ENCODE data around the gene PROM1.

Gene PROM1

DNA sequence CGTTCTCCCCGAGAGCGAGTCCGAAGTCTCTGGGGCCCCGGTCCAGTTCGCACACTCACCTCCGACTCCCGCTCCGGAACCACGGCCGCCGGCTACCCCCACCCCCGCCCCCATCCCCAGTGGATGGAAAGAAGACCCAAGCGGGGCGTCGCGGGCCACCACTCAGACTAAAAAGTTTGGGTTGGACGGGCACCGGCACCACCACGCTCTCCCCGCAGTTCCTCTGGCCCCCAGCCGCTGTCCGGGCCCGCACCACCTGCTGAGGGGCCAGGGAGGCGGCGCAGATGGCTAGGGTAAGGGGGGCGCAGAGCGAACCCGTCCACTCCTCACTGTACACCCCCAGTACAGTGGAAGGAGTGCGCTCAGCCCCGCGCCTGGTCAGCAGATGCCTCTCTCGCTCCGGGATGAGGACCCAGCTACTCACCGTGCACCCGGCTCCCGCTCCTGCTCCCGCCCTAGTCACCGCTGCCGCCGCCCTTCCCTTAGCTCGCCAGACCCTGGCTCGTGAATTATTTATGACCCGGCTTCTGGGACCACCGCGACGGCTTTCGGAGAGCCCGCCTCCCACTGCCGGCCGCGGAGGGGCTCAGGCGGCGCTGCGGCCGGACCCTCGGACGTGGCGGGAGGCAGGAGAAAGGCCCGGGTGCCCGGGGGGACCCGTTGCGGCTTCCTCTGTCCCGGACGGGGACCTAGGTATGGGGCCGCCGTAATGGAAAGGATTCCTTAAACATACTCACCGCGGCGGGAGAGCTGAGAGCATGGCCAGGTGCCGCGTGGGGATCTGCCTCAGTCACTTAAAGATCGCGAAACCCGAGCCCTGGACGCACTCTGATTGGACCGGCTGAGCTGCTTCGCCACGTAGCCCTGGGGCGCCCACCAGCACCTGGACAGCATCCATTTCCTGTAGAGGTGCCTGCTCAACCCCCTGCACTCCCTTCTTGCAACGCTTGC lies at the start of gene PROM1:
Gene PROM1 (minus strand): TSS at position 783 of the 951 bp plus-strand sequence. CDS start 8,117 bp downstream, outside the sequence.
- in situ Hi-C loops (cut with MboI; ENCODE audit: low sequenced_read_pairs) = no loop called here

DNA sequence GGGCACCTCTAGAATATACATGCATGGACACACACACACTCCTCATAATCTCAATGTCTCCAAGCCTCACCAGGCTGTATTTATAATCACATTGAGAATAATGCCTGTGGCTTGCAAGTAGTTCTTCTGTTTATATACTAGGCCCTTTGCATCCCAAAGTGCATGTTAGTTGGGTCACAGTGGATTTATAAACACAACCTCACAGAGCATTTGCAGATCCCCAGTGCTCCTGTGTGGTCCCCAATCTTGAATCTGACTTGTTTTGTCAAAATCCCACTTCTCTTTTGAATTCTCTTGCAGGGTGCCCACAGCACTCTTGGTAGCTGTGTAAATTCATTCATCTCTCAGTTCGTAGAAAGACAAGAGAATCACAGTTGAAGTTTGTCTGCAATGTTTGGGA lies 49.6 kb upstream of the PROM1 start:
- in situ Hi-C loops (cut with MboI; ENCODE audit: low sequenced_read_pairs) = no loop called here

- in situ Hi-C loops (cut with MboI; ENCODE audit: low sequenced_read_pairs) = no loop called here
Observed at GRCh38 chr4:16131293-16131692, 47.5 kb upstream of the PROM1 start.

DNA sequence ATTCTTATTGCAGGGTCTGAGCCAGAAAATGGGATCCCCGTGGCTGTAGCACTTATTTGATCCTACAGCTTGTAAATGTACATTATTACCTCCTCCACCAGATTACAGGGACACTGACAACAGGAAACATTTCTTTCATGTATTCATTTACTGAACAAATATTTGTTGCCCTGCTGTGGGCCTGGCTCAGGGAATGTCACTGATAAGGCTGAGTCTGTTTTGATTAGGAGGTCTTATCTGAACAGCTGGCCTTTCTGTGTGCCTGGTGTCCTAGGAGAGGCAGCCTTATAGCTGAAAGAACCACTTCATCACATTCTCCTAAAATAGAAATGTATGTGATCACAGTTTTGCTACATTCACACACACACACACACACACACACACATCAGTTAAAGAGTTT lies 45.5 kb upstream of the PROM1 start:
- in situ Hi-C loops (cut with MboI; ENCODE audit: low sequenced_read_pairs) = no loop called here

DNA sequence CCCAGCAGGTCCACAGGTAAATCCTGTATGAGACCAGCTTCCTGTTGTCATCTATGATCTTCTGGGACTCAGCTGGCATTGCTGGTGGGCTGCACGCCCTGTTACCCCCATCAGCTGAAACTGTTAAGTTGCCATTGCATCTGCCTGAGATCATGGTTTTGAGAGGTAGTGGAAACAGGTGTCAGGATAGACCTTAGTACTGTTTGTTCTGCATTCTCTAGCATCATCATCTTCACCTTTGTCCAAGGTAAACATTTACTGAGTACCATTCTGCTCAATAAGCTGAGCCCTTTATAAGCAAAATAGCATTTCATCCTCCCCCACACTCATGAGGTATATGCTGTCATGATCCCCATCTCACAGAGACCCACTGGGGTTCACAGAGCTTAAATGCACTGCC lies 42.9 kb upstream of the PROM1 start:
- in situ Hi-C loops (cut with MboI; ENCODE audit: low sequenced_read_pairs) = no loop called here

DNA sequence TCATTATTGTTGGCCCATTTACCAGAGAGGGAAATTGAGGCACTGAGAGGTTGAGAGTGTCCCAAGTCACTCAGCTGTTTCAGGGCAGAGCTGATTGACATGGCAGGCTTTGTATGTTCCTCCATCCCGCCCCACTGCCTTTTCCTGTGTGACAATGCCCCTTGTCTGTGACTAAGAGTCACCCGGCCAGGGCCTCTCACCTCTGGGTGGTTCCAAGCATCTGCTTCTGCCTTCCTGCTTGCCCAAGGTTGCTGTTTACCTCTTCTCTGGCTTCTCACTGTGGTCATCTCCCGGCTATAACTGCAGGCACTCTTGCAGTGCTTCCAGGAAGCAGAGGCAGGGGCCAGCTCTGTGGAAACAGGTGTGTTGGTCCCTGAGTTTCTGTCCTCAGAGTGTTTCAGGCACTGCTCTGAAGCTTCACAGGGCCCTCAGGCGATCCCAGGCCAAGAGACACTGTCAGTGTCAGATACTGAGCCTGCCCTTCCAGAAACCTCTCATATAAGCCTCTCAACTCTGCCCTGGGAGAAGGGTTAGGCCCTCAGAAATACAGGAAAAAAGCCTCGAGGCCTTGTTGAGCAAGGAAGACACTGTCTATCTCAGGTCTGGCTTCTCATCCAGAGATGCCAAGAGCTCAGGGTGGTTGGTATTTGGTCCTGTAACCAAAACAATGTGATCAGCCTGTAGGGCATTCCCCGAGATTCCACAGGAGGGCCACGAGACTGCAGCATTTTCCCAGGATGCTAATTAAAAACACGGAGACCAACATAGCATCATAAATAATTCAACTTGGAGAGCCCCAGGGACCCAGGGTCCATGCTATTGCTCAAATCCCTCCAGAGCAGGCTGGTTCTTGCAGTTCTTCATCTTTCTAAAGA lies 42.0 kb upstream of the PROM1 start:
- in situ Hi-C loops (cut with MboI; ENCODE audit: low sequenced_read_pairs) = no loop called here

GRCh38 chr4:16124232-16124631 lies 40.4 kb upstream of the PROM1 start:
- in situ Hi-C loops (cut with MboI; ENCODE audit: low sequenced_read_pairs) = no loop called here

DNA sequence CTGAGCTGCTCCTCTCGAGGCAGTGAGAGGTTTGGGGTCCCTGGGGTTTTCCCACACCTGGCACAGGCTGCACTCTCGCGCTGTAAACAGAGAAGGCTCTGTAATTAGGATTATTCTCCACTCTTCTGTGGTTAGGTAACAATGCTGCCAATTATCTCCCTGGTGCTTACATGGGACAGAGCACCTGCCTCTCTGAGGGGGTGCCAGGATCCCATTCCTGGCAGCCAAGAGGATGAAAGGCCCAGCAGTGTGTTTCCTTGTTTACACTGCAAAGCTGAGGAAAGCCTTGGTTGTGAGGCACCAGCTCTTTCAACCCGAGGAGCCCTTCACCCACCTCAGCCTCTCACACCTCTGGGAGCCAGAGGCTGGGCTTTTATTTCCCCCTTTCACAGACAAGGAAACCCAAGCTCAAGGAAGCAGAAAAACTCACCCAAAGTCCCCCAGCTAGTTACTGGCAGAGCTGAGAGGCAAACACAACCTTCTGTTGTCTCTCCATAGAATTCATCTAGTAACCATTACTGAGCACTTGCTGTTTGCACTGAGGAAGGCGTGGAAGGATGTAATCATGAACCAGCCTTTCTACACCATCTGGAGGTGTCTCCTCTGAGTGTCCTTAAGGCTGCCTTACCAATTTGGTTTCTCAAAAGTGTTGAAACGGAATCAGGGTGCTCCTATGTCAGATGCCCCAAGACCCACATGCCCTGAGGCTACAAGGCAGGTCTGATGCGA lies 39.7 kb upstream of the PROM1 start:
- in situ Hi-C loops (cut with MboI; ENCODE audit: low sequenced_read_pairs) = no loop called here

DNA sequence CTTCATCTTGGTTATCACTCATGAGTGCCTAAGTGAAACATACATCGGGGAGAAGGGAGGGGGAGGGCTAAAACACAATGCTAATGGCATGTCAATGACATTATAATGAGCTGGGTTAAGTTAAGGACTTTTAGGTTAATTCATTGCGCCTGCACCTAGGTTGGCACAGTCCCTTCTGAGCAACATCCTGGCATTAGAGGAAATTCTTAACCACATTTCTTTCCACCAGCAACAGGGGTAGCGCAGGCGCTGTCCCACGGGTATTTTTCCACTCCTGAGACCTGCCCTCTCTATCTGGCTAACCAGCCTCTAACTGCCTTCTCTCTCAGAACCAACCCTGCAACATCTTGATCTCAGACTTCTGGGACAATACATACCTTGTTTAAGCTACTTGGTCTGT lies 39.0 kb upstream of the PROM1 start:
- in situ Hi-C loops (cut with MboI; ENCODE audit: low sequenced_read_pairs) = no loop called here

- in situ Hi-C loops (cut with MboI; ENCODE audit: low sequenced_read_pairs) = no loop called here
Observed at GRCh38 chr4:16122308-16122711, 38.5 kb upstream of the PROM1 start.

GRCh38 chr4:16120720-16121119 lies 36.9 kb upstream of the PROM1 start:
- in situ Hi-C loops (cut with MboI; ENCODE audit: low sequenced_read_pairs) = no loop called here

DNA sequence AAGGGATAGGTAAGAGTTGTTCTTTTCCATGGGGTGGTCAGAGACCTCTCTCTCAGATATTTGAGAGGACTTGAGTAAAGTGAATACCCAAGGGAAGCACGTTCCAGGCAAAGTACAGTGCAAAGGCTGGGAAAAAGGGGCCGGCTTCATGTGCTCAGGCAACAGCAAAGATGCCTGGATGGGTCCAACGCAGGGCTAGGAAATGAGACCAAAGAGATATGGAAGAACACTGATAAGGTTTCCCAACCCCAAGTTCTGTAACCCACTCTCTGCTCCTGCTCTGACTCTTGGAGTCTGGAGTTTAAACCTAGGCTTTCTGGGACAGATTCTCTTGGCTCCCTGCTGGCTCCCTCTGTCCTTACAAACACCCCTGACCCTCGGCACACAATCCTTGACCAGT lies 36.2 kb upstream of the PROM1 start:
- in situ Hi-C loops (cut with MboI; ENCODE audit: low sequenced_read_pairs) = no loop called here

- in situ Hi-C loops (cut with MboI; ENCODE audit: low sequenced_read_pairs) = no loop called here
Observed at GRCh38 chr4:16118090-16118489, 34.3 kb upstream of the PROM1 start.

- in situ Hi-C loops (cut with MboI; ENCODE audit: low sequenced_read_pairs) = no loop called here
Observed at GRCh38 chr4:16117164-16117563, 33.3 kb upstream of the PROM1 start.

DNA sequence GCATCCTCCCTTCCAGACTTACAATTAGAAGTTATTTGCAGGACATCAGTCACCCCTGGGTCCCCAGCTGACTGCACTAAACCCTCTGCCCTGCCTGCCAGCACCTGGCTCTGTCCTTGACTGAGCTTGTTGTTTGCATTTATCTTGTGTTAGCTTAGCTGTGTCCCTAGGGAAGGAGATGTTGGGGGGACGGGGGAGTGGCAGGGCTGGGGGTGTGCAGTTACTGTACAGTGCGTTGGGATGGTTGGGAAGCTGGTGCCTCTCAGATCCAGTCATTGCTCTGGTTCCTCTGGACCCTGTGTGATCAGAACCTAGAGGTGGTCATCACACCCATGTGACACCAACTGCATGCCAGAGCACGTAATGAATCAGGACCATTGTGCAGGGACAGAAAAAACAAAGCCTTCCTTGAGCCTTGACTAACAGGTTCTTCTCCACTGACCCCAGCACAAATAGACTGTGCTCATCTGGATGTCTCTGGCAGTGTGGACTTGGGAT lies 32.7 kb upstream of the PROM1 start:
- in situ Hi-C loops (cut with MboI; ENCODE audit: low sequenced_read_pairs) = no loop called here

- in situ Hi-C loops (cut with MboI; ENCODE audit: low sequenced_read_pairs) = no loop called here
Observed at GRCh38 chr4:16116019-16116418, 32.2 kb upstream of the PROM1 start.

GRCh38 chr4:16114546-16114945 lies 30.7 kb upstream of the PROM1 start:
- in situ Hi-C loops (cut with MboI; ENCODE audit: low sequenced_read_pairs) = no loop called here

GRCh38 chr4:16113741-16114140 lies 29.9 kb upstream of the PROM1 start:
- in situ Hi-C loops (cut with MboI; ENCODE audit: low sequenced_read_pairs) = no loop called here

DNA sequence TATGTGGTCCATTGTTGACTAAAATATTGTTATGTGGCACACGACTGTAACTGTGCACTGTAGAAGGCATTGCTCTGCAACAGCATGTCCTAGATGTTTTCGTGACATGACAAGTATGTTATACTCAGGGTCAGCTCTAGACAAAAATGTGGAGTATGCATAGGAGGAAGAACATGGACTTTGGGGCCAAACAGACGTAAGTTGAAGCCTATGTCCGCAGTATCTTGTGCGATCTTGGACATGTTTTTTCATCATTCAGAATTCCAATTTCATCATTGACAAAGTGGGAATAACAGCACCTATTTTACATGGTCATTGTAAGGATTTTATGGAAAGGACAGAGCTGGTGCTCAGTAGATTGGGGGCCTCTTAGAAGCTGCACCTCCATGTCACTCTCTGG lies 27.7 kb upstream of the PROM1 start:
- in situ Hi-C loops (cut with MboI; ENCODE audit: low sequenced_read_pairs) = no loop called here

- in situ Hi-C loops (cut with MboI; ENCODE audit: low sequenced_read_pairs) = no loop called here
Observed at GRCh38 chr4:16110661-16111290, 27.0 kb upstream of the PROM1 start.
